ENCODE data around the gene SOHLH2.

Gene SOHLH2

DNA sequence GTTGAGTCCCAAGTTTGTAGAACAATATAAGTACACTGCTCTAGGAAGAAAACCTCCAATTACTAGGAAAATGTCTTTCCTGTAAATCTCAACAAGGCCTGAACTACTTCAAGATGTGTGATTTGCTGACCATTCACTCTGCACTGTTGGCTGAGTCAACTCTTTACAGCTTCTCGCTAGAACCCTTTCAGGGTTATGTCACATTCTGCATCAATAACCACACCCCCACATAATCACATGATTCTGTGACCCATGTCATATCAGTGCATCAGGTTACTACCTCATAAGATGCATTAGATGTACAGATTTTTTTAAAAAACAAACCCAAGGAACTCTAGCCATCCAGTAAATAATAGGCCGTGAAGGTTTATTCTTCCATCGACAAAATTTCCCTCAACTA is 67.0 kb downstream of the SOHLH2 start:
- Histone ChIP-seq H3K9me3 (no peaks in the 10 kb centered on the region), H3K27me3 (no peaks in the 10 kb centered on the region), H3K4me1 (no peaks in the 10 kb centered on the region), H3K4me3 (ENCODE audit: low read depth, low read length) (no peak overlapping the region), H3K36me3 (no peaks in the 10 kb centered on the region)
- TF ChIP-seq, protein P1, sequence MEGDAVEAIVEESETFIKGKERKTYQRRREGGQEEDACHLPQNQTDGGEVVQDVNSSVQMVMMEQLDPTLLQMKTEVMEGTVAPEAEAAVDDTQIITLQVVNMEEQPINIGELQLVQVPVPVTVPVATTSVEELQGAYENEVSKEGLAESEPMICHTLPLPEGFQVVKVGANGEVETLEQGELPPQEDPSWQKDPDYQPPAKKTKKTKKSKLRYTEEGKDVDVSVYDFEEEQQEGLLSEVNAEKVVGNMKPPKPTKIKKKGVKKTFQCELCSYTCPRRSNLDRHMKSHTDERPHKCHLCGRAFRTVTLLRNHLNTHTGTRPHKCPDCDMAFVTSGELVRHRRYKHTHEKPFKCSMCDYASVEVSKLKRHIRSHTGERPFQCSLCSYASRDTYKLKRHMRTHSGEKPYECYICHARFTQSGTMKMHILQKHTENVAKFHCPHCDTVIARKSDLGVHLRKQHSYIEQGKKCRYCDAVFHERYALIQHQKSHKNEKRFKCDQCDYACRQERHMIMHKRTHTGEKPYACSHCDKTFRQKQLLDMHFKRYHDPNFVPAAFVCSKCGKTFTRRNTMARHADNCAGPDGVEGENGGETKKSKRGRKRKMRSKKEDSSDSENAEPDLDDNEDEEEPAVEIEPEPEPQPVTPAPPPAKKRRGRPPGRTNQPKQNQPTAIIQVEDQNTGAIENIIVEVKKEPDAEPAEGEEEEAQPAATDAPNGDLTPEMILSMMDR (IDR thresholded peaks at IDR 0.05; ENCODE audit: low read depth, low read length), result no peak
- no peak for DNase-seq

DNA sequence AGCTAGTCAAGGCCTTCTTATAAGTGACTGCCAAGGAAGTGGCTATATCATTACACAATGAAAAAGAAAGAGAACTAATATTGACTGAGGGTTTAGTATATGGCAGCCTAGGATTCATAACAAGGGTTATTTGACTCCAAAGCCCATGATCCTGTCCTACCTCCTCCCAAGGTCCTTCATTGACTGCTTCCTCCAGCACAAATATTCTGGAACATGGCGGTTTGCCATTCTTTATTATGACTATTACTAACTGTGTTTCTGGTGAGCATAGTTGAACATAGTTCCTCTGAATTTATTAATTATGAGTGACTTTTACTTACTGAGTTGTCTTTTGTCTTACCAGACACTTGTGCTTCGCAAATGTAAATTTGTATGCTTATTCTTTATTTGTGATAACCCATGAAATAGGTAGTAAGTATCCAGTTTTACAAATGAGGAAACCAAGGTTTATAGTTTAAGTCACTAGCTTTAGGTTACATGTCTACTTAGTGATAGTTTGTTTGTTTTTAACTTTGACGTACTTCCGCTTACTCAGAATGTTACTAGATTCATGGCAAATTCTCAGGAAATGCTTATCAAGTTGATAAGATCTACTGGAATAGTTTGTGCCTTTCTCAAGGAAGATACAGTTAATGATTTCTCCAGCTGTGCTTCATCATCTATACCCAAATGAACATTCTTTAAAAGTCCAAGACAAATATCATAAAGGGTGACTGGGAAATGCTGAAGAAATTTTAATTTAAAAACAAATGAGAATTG is 67.7 kb downstream of the SOHLH2 start:
- DNase-seq, result no peak
- TF ChIP-seq, protein P1 (IDR thresholded peaks at IDR 0.05; ENCODE audit: low read depth, low read length), result no peak
- no peaks in the 10 kb centered on the region for H3K27me3 ChIP-seq
- no peaks in the 10 kb centered on the region for H3K4me1 ChIP-seq
- H3K4me3 ChIP-seq (ENCODE audit: low read depth, low read length), result no peak overlapping the region
- H3K36me3 ChIP-seq, result no peaks in the 10 kb centered on the region
- no peaks in the 10 kb centered on the region for H3K9me3 ChIP-seq

DNA sequence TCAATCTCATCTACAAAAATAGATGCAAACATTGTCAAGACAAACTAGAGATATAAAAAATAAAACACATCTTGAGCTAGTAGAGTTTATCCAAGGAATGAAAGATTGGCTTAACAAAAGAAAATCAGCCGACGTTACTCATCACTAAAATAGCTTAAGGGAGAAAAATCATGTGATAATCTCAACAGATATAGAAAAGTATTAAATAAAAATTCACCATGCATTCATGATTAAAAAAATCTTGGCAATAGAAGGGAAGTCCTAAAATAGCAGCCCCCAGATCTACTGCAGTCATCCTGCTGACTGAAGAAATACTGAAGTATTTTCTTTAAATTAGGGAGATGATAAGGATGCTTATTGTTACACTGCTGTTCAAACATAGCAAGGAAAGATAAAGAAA is 70.6 kb downstream of the SOHLH2 start:
- no peak for DNase-seq
- no peaks in the 10 kb centered on the region for H3K9me3 ChIP-seq
- no peaks in the 10 kb centered on the region for H3K4me1 ChIP-seq

DNA sequence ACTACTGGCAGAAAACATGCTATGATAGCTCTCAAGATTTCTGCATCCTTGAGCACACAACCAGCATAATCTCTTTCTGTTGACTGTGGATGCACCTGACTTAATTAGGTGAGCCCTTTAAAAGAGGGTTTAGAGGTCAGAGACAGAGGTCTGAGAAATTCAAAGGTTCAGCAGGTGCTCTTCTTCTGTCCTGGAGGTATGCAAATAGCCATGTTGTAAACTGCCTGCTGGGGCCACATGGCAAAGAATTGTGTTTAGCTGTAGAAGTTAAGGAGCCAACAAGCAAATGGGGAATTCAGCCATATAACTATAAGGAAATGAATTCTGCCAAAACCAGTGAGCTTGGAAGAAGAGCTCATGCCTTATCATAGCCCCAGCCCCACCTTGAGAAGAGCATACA is 71.6 kb downstream of the SOHLH2 start:
- TF ChIP-seq, protein P1 (IDR thresholded peaks at IDR 0.05; ENCODE audit: low read depth, low read length), result no peak

More for the DNA sequence above, 70.6 kb downstream of the SOHLH2 start:
- H3K27me3 ChIP-seq, result no peaks in the 10 kb centered on the region; the same call in 1 of the 2 replicates
- H3K4me3 ChIP-seq (ENCODE audit: low read depth, low read length), result no peak overlapping the region
- no peaks in the 10 kb centered on the region for H3K36me3 ChIP-seq
- TF ChIP-seq, protein P1 (IDR thresholded peaks at IDR 0.05; ENCODE audit: low read depth, low read length), result no peak

DNA sequence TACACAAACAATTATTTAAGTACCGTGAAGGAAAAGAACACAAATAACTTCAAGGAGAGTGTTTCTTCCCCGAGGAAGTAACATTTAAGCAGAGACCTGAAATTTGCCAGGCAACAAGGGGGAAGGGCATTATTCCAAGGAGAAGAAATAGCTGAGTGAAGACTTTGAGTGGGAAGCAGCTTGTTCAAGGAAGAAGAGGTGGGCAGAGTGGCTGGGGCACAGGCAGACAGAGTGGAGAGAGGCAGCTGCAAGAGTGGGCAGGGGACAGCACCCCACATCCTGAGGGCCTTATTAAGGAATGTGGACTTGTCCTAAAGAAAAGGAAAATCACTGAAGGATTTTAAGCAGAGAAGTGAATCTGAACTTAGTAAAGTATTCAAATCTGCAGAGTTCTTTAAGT is 78.5 kb downstream of the SOHLH2 start:
- Histone ChIP-seq H3K27me3 (no peaks in the 10 kb centered on the region; the same call in 1 of the 2 replicates), H3K36me3 (no peaks in the 10 kb centered on the region), H3K9me3 (no peaks in the 10 kb centered on the region), H3K4me1 (no peaks in the 10 kb centered on the region; the same call in 1 of the 2 replicates), H3K4me3 (ENCODE audit: low read depth, low read length) (no peak overlapping the region)
- DNase-seq, result no peak
- TF ChIP-seq, protein P1 (IDR thresholded peaks at IDR 0.05; ENCODE audit: low read depth, low read length), result no peak

More for the DNA sequence above, 71.6 kb downstream of the SOHLH2 start:
- no peaks in the 10 kb centered on the region for H3K4me1 ChIP-seq
- no peaks in the 10 kb centered on the region for H3K36me3 ChIP-seq
- no peak for DNase-seq
- no peak overlapping the region for H3K4me3 ChIP-seq (ENCODE audit: low read depth, low read length)
- no peaks in the 10 kb centered on the region; the same call in 1 of the 2 replicates for H3K27me3 ChIP-seq
- H3K9me3 ChIP-seq, result no peaks in the 10 kb centered on the region

DNA sequence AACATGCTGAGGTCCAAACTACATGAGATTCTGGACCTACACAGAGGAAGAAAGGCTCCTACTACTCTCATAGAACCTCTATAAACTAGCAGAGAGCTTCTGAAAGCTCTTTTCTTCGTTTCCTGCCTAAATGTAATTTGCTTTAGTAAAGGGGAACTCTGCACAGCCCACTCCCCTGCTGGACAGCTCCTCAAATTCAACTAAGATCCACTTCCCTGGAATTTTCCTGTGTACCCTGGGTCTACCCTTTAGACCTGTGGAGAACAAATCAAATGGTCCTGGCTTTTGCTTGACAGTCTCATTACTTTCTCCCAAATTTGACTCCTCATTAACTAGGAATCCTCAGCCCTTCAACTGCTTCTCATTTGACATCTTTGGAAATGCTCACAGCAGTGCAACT is 79.7 kb downstream of the SOHLH2 start:
- Histone ChIP-seq H3K4me3 (ENCODE audit: low read depth, low read length) (no peak overlapping the region), H3K36me3 (no peaks in the 10 kb centered on the region), H3K9me3 (no peaks in the 10 kb centered on the region), H3K4me1 (no peaks in the 10 kb centered on the region; the same call in 1 of the 2 replicates), H3K27me3 (no peaks in the 10 kb centered on the region; the same call in 1 of the 2 replicates)
- TF ChIP-seq, protein P1 (IDR thresholded peaks at IDR 0.05; ENCODE audit: low read depth, low read length), result no peak
- no peak for DNase-seq

Measured in BE2C (cell line).